Left lung (tissue), 10 donors: ENCODE results near the gene OLFML2B. TPM values are rescaled to one million over a fixed set of nuclear protein-coding genes. Genes with fewer than 3 reads are reported as not detected.
"Not testable (repeated sequence)": the region's sequence is repeated elsewhere in the genome, so short reads cannot be mapped to it uniquely, and the experiment has no call there.

Source experiments
- ATAC-seq: fragments of 200-7000 bp; cut with Tn5 transposase; one replicate; pipeline ENCODE4 v1.9.1; 2020; ENCODE audit warnings: moderate library complexity
- DNase-seq, 4 donors: peaks; one replicate each; pipeline ENCODE4 v3.0.0-alpha.2; 2013 to 2020
- H3K27ac ChIP-seq, 2 donors: fragments of 200-600 bp; sonication (generic) in 1 of 2; one replicate each; pipeline versions ENCODE4 v1.5.0 to v1.8.0; 2020 to 2021
- H3K27me3 ChIP-seq, 2 donors: fragments of 200-600 bp; sonication (generic) in 1 of 2; one replicate each; pipeline versions ENCODE4 v1.5.0 to v1.8.0; 2020 to 2021
- H3K36me3 ChIP-seq, 2 donors: fragments of 200-600 bp; sonication (generic) in 1 of 2; one replicate each; pipeline versions ENCODE4 v1.5.0 to v1.8.0; 2020 to 2021
- H3K4me1 ChIP-seq, 2 donors: fragments of 200-600 bp; one replicate each; pipeline ENCODE4 v1.8.0; 2021
- H3K4me3 ChIP-seq, 2 donors: fragments of 200-600 bp; sonication (generic) in 1 of 2; one replicate each; pipeline versions ENCODE4 v1.5.0 to v1.8.0; 2020 to 2021; ENCODE audit warnings: mild to moderate bottlenecking in 1 of 2
- H3K9me3 ChIP-seq, 2 donors: fragments of 200-600 bp; sonication (generic) in 1 of 2; one replicate each; pipeline versions ENCODE4 v1.5.0 to v1.8.0; 2020 to 2021
- CTCF ChIP-seq, 2 donors: fragments of 200-600 bp; sonication (generic) in 1 of 2; IDR thresholded peaks; one replicate each; pipeline versions ENCODE4 v1.5.0 to v1.8.0; 2021; ENCODE audit warnings: antibody characterized with exemption in 2 of 2
- intact Hi-C, 2 donors: fragments of 100-400 bp; cut with DNase I; formaldehyde crosslinking; loops; one replicate each; pipeline versions ENCODE4 v1.11.2 to v1.14.2; 2022
- polyA plus RNA-seq, 6 donors: library from polyadenylated mRNA; unstranded; fragments of 120-200 nt; gene quantifications; one replicate each; pipeline ENCODE4 v1.2.1, GENCODE V29; 2013; ENCODE audit not compliant: insufficient read length in 6 of 6
- total RNA-seq, 2 donors: library from RNA; stranded (reverse); fragmentation: NEBNext Ultra II Directional; extraction: Animal tissue kit (Norgen Biotek cat#: 25700); gene quantifications; one replicate each; pipeline ENCODE4 v1.2.1, GENCODE V29; 2021
- donor health status: DM: no; HTN: yes; CAD: no.
- donor health status: DM: no; HTN: no; CAD: no.

Gene OLFML2B
- total and polyA plus RNA-seq, 8 donors = 12.7 to 46.8 (median 15.2) TPM

GRCh38 chr1:162018418-162018817 lies 5.3 kb downstream of the OLFML2B start:
- peaks cover 0 to 34% of the 10 kb centered on the region in 2 donors for H3K4me1 ChIP-seq
- H3K36me3 ChIP-seq = peaks cover 0 to 13% of the 10 kb centered on the region in 2 donors
- no peak overlapping the region for H3K27ac ChIP-seq
- H3K9me3 ChIP-seq = peaks cover 0 to under 1% of the 10 kb centered on the region in 2 donors
- intact Hi-C loops = no loop called here
- TF ChIP-seq CTCF (IDR thresholded peaks at IDR 0.05) = no peak
- H3K27me3 ChIP-seq = peaks cover 0 to 11% of the 10 kb centered on the region in 2 donors
- DNase-seq (no peak), ATAC-seq (no peak)
- no peak overlapping the region for H3K4me3 ChIP-seq

- ATAC-seq, H3K9me3 ChIP-seq, H3K4me3 ChIP-seq, DNase-seq, intact Hi-C loops, H3K27me3 ChIP-seq, H3K27ac ChIP-seq: not testable (repeated sequence)
- Histone ChIP-seq H3K36me3 (peaks cover 0 to 13% of the 10 kb centered on the region in 2 donors), H3K4me1 (peaks cover 0 to 29% of the 10 kb centered on the region in 2 donors)
Measured at GRCh38 chr1:162017791-162018190, 5.9 kb downstream of the OLFML2B start.

- ATAC-seq (no peak), DNase-seq (no peak)
- no peak for TF ChIP-seq CTCF (IDR thresholded peaks at IDR 0.05)
- peaks cover 0 to 29% of the 10 kb centered on the region in 2 donors for H3K4me1 ChIP-seq
- intact Hi-C loops = no loop called here
- H3K9me3 ChIP-seq = peaks cover 0 to 4% of the 10 kb centered on the region in 2 donors
- H3K27me3 ChIP-seq = no peaks in the 10 kb centered on the region
- no peak overlapping the region for H3K4me3 ChIP-seq
- H3K36me3 ChIP-seq = peaks cover 0 to 13% of the 10 kb centered on the region in 2 donors
- H3K27ac ChIP-seq = no peak overlapping the region
Measured at GRCh38 chr1:162016631-162017030, 7.0 kb downstream of the OLFML2B start.

- TF ChIP-seq CTCF (IDR thresholded peaks at IDR 0.05) = no peak
- H3K9me3 ChIP-seq = peaks cover 0 to 4% of the 10 kb centered on the region in 2 donors
- no peak overlapping the region for H3K27ac ChIP-seq
- H3K27me3 ChIP-seq = no peaks in the 10 kb centered on the region
- H3K4me3 ChIP-seq = no peak overlapping the region
- no peak for DNase-seq
- no peak for ATAC-seq
- intact Hi-C loops = no loop called here
- H3K4me1 ChIP-seq = peaks cover 0 to 25% of the 10 kb centered on the region in 2 donors
- peaks cover 0 to 13% of the 10 kb centered on the region in 2 donors for H3K36me3 ChIP-seq
Measured at GRCh38 chr1:162015196-162015595, 8.5 kb downstream of the OLFML2B start.

- TF ChIP-seq CTCF (IDR thresholded peaks at IDR 0.05) = no peak
- Histone ChIP-seq H3K27ac (no peak overlapping the region), H3K27me3 (no peaks in the 10 kb centered on the region), H3K4me1 (peaks cover 0 to 15% of the 10 kb centered on the region in 2 donors), H3K36me3 (peaks cover 0 to 6% of the 10 kb centered on the region in 2 donors), H3K9me3 (peaks cover 0 to 4% of the 10 kb centered on the region in 2 donors), H3K4me3 (no peak overlapping the region)
- no peak for ATAC-seq
- intact Hi-C loops = no loop called here
- no peak for DNase-seq
Measured at GRCh38 chr1:162014202-162014601, 9.5 kb downstream of the OLFML2B start.

GRCh38 chr1:162013289-162013688 lies 10.4 kb downstream of the OLFML2B start:
- ATAC-seq (no peak), DNase-seq (no peak)
- Histone ChIP-seq H3K27ac (no peak overlapping the region), H3K4me1 (peaks cover 0 to 9% of the 10 kb centered on the region in 2 donors), H3K27me3 (no peaks in the 10 kb centered on the region), H3K36me3 (peaks cover 0 to under 1% of the 10 kb centered on the region in 2 donors), H3K4me3 (no peak overlapping the region), H3K9me3 (peaks cover 0 to 4% of the 10 kb centered on the region in 2 donors)
- TF ChIP-seq CTCF (IDR thresholded peaks at IDR 0.05) = no peak
- intact Hi-C loops = no loop called here
